Adrenal gland (tissue), 12 donors: ENCODE data around the gene DIS3L. TPM values are rescaled to one million over a fixed set of nuclear protein-coding genes. Genes with fewer than 3 reads are reported as not detected.
"Not testable (repeated sequence)": the region's sequence is repeated elsewhere in the genome, so short reads cannot be mapped to it uniquely, and the experiment has no call there.

Experiments
- DNase-seq, 7 donors: peaks; one replicate each; pipeline ENCODE4 v3.0.0-alpha.2; 2019 to 2020
- H3K27ac ChIP-seq, 5 donors: fragments of 200-600 bp; sonication (generic) in 4 of 5; 1 replicate in 3 of 5; 2 replicates in 2 of 5; pipeline versions ENCODE4 v1.5.1 to v1.8.0; 2016 to 2020; ENCODE audit warnings: mild to moderate bottlenecking in 1 of 5
- H3K27me3 ChIP-seq: fragments of 200-600 bp; 2 replicates; pipeline ENCODE4 v1.8.0; 2021
- H3K36me3 ChIP-seq, 2 donors: fragments of 200-600 bp; replicated peaks in 1 of 2; 1 replicate in 1 of 2; 2 replicates in 1 of 2; pipeline versions ENCODE4 v1.5.1 to v1.8.0; 2018 to 2022
- H3K4me1 ChIP-seq, 2 donors: fragments of 200-600 bp; replicated peaks in 1 of 2; 1 replicate in 1 of 2; 2 replicates in 1 of 2; pipeline versions ENCODE4 v1.5.1 to v1.8.0; 2018 to 2021
- H3K4me3 ChIP-seq, 4 donors: fragments of 200-600 bp; sonication (generic) in 3 of 4; one replicate each; pipeline ENCODE4 v1.5.1; 2016 to 2018
- H3K9me3 ChIP-seq, 3 donors: fragments of 200-600 bp; sonication (generic) in 1 of 3; replicated peaks in 1 of 3; 1 replicate in 2 of 3; 2 replicates in 1 of 3; pipeline versions ENCODE4 v1.5.1 to v1.8.0; 2016 to 2021
- POLR2A ChIP-seq, 2 donors: fragments of 450-650 bp; IDR thresholded peaks; one replicate each; pipeline ENCODE4 v1.6.1; 2017; ENCODE audit warnings: antibody characterized with exemption in 2 of 2, mild to moderate bottlenecking in 2 of 2, moderate library complexity in 1 of 2
- WGBS, 4 donors: extraction: QIAGEN DNeasy Blood & Tissue Kit in 2 of 4; methylation state at CpG; one replicate each; pipeline versions ENCODE4 v1.1.5 to v1.1.7; 2013 to 2017; 5-methylcytosine and 5-hydroxymethylcytosine counted together
- intact Hi-C, 2 donors: fragments of 100-400 bp; cut with DNase I; formaldehyde crosslinking; loops; one replicate each; pipeline versions ENCODE4 v1.14.1 to v1.15.0; 2022 to 2023
- polyA plus RNA-seq, 3 donors: library from polyadenylated mRNA; stranded (reverse); fragments of 200-250 nt in 2 of 3; fragments of 350-450 nt in 1 of 3; fragmentation: Illumina TruSeq in 1 of 3; extraction: RNeasy Lipid Tissue Mini Kit (QIAGEN cat#74804) in 1 of 3; gene quantifications; one replicate each; pipeline ENCODE4 v1.2.3, GENCODE V29; 2013 to 2014
- total RNA-seq, 9 donors: library from RNA; depleted of rRNA in 4 of 9; stranded (reverse); fragments of >200 nt in 4 of 9; fragments of 120-200 nt in 1 of 9; fragmentation: NEBNext Ultra II Directional in 1 of 9; extraction: Animal tissue kit (Norgen Biotek cat#: 25700) in 1 of 9; gene quantifications; one replicate each; pipeline versions ENCODE4 v1.1.0 to v1.2.4, GENCODE V29; 2013 to 2023
- TF ChIP-seq, protein P1 (sequence below), 6 experiments: fragments of 450-650 bp in 4 of 6; fragments of 200-600 bp in 2 of 6; sonication (generic) in 1 of 6; IDR thresholded peaks; 1 replicate in 5 of 6; 2 replicates in 1 of 6; pipeline versions ENCODE4 v1.5.1 to v1.8.0; 2016 to 2021; ENCODE audit warnings: antibody characterized with exemption in 6 of 6, mild to moderate bottlenecking in 2 of 6, moderate library complexity in 1 of 6
- donor health status: healthy with polysubstance abuse.
- donor health status: Bipolar disorder and iron deficiency.
- donor health status: DM: yes; HTN: yes; CAD: no.
- donor health status: DM: no; HTN: no; CAD: no.
- donor health status: DM: no; HTN: no; CAD: no.
- donor health status: DM: yes; HTN: yes; CAD: no.

The DIS3L gene
- total and polyA plus RNA-seq, 12 donors: 11.3 to 67.2 (median 39.9) TPM

DNA sequence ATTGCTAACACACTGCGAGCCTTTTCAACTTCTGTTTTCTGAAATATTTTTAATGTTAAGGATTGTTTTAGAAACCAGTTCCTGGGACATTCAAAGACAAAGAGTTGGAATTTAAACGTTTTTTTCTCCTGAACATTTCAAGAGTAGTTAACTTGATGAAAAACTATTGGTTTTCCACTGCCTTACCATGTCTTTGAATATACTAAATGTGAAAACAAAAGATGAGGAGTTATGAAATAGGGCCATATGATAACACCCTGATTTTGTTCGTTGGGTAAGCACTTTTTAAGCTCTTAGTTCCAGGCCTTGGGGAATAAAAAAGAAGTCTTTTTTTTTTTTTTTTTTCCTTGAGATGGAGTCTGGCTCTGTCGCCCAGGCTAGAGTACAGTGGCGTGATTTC lies 2.8 kb downstream of the DIS3L start:
- 76 to 82% (median 81%) methylated on average over 5 of the region's 5 CpGs for WGBS, 4 donors
- no peaks in the 10 kb centered on the region for H3K27me3 ChIP-seq
- peaks cover 3 to 32% of the 10 kb centered on the region in 2 donors for H3K4me1 ChIP-seq
- no peak overlapping the region for H3K27ac ChIP-seq
- H3K4me3 ChIP-seq: no peak overlapping the region
- intact Hi-C loops: no loop called here
- H3K9me3 ChIP-seq: no peaks in the 10 kb centered on the region
- DNase-seq: no peak
- H3K36me3 ChIP-seq: no peaks in the 10 kb centered on the region
- TF ChIP-seq, protein P1, sequence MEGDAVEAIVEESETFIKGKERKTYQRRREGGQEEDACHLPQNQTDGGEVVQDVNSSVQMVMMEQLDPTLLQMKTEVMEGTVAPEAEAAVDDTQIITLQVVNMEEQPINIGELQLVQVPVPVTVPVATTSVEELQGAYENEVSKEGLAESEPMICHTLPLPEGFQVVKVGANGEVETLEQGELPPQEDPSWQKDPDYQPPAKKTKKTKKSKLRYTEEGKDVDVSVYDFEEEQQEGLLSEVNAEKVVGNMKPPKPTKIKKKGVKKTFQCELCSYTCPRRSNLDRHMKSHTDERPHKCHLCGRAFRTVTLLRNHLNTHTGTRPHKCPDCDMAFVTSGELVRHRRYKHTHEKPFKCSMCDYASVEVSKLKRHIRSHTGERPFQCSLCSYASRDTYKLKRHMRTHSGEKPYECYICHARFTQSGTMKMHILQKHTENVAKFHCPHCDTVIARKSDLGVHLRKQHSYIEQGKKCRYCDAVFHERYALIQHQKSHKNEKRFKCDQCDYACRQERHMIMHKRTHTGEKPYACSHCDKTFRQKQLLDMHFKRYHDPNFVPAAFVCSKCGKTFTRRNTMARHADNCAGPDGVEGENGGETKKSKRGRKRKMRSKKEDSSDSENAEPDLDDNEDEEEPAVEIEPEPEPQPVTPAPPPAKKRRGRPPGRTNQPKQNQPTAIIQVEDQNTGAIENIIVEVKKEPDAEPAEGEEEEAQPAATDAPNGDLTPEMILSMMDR (IDR thresholded peaks at IDR 0.05): no peak
- TF ChIP-seq POLR2A (IDR thresholded peaks at IDR 0.05): no peak

DNA sequence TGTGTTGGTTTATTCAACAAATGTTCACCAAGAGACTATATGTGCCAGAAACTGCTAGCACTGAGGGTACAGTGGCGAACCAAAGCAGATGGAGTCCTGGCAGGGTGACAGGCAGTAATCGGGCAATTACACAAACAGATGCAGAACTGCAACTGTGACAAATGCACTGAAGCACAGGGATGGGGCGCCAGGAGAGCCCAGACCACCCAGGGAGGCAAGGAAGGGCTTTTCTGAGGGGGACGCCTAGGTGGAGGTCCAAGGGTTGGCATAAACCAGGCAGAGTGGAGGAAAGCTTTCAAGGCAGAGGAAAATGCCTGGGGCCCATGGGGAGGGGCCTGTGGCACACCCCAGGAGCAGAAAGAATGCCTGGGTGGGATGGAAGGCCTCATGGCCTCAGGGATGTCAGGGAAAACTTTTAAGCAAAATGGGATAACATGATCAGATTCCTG lies 5.5 kb downstream of the DIS3L start:
- no peaks in the 10 kb centered on the region for H3K36me3 ChIP-seq
- intact Hi-C loops: no loop called here
- H3K4me1 ChIP-seq: peaks cover 0 to 23% of the 10 kb centered on the region in 2 donors
- WGBS, 4 donors: 87 to 90% (median 89%) methylated on average over 4 of the region's 4 CpGs
- H3K27ac ChIP-seq: peak overlapping the region in 1 of 5 donors; percentile 18
- no peak for TF ChIP-seq POLR2A (IDR thresholded peaks at IDR 0.05)
- TF ChIP-seq, protein P1 (IDR thresholded peaks at IDR 0.05): no peak
- no peaks in the 10 kb centered on the region for H3K27me3 ChIP-seq
- H3K4me3 ChIP-seq: no peak overlapping the region
- no peaks in the 10 kb centered on the region for H3K9me3 ChIP-seq
- DNase-seq: peak in 1 of 7 donors; percentile 66

DNA sequence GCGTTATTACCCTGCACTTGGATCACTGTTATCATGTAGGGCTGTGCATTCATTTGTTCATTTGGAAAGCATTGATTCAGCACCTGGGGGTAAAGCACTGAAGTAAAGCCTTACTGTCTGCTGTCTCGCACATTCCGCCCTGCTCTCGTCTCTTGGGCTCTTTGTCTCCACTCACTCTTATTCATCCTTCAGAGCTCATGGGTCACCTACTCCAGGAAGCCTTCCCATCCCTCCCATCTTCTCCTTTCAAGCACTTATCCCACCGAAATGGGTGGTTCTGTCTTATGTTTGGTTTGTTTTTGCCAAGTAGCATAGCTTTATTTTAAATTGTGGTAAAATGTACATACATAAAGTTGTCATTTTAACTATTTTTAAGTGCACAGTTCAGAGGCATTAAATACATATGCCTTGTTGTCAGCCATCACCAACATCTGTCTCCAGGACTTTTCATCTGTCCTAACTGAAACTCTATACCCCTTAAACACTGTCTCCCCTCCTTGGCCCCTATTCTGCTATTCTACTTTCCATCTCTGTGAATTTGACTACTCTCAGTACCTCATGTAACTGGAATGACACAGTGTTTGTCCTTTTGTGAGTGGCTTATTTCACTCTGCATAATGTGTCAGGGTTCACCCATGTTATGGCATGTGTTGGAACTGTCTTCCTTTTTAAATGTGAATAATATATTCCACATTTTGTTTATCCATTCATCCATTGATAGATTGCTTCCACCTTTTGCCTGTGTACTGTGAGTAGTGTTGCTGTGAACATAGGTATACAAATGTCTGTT lies 9.3 kb downstream of the DIS3L start:
- intact Hi-C loops: no loop called here
- Histone ChIP-seq H3K9me3 (no peaks in the 10 kb centered on the region), H3K27me3 (no peaks in the 10 kb centered on the region), H3K4me1 (no peaks in the 10 kb centered on the region), H3K4me3 (no peak overlapping the region), H3K36me3 (no peaks in the 10 kb centered on the region), H3K27ac (no peak overlapping the region)
- 91 to 97% (median 94%) methylated on average over 5 of the region's 5 CpGs for WGBS, 4 donors
- no peak for DNase-seq
- TF ChIP-seq, protein P1 (IDR thresholded peaks at IDR 0.05): no peak
- no peak for TF ChIP-seq POLR2A (IDR thresholded peaks at IDR 0.05)

DNA sequence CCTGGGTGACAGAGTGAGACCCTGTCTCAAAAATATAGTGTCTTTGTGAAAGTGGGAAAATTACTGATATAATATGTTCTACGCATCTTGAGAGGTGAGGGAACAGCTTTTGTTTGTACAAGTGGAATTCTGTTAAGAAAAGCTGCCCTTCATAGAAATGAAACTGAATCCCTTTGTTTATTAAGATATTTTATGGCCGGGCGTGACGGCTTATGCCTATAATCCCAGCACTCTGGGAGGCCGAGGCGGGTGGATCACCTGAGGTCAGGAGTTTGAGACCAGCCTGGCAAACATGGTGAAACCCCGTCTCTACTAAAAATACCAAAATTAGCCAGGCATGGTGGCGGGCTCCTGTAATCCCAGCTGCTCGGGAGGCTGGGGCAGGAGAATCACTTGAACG lies 11.1 kb downstream of the DIS3L start:
- H3K9me3 ChIP-seq, H3K4me1 ChIP-seq, H3K27ac ChIP-seq, H3K4me3 ChIP-seq, intact Hi-C loops, H3K27me3 ChIP-seq, DNase-seq: not testable (repeated sequence)
- peaks cover 0 to 13% of the 10 kb centered on the region in 2 donors for H3K36me3 ChIP-seq
- 90 to 99% (median 95%) methylated on average over 10 of the region's 10 CpGs for WGBS, 4 donors

DNA sequence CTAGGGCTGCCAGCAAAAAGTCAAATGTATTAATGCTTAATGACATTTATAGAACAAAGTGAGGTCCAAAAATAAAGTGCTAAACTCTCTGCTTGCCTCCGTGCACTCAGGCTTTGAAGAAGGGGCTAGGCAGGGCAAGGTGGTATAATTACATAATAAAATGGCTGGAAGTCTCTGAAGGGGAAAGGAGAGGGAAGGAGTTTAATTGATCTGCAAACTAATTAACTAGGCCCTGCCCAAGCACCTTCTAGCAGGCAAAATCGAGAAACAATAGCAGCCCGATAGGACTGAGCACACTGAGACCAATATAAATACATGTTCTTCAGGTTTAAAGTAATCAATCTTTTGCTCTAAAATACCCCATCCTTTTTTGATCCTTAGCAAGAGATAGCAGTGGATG lies 13.0 kb downstream of the DIS3L start:
- H3K36me3 ChIP-seq: peaks cover 0 to 23% of the 10 kb centered on the region in 2 donors
- no peaks in the 10 kb centered on the region for H3K9me3 ChIP-seq
- H3K4me1 ChIP-seq: peaks cover 0 to 11% of the 10 kb centered on the region in 2 donors
- H3K27me3 ChIP-seq: no peaks in the 10 kb centered on the region
- TF ChIP-seq, protein P1 (IDR thresholded peaks at IDR 0.05): no peak
- no peak for TF ChIP-seq POLR2A (IDR thresholded peaks at IDR 0.05)
- H3K27ac ChIP-seq: no peak overlapping the region
- no peak for DNase-seq
- no peak overlapping the region for H3K4me3 ChIP-seq
- WGBS, 4 donors: 88 to 91% (median 90%) methylated on average over 3 of the region's 3 CpGs
- intact Hi-C loops: no loop called here
